SK-N-SH (cell line): ENCODE data around the gene RAB40A.

Experiments used
- MAX ChIP-seq: IDR thresholded peaks from 2 replicates; pipeline ENCODE4 v1.4.0; 2012; ENCODE audit warnings: low read depth
- PBX3 ChIP-seq: IDR thresholded peaks from 2 replicates; pipeline ENCODE4; 2012
- SMC3 ChIP-seq: IDR thresholded peaks from 2 replicates; pipeline ENCODE4 v1.6.1; 2012; ENCODE audit warnings: low read depth, low read length, improper control_type of control experiment
- TAF1 ChIP-seq: IDR thresholded peaks from 2 replicates; pipeline ENCODE4 v1.6.1; 2012; ENCODE audit warnings: low read depth, mild to moderate bottlenecking, low read length, moderate library complexity, borderline replicate concordance
- TCF12 ChIP-seq: IDR thresholded peaks from 2 replicates; pipeline ENCODE4 v1.4.0; 2012

GRCh38 chrX:103513476-103514108, 5.7 kb downstream of the RAB40A start:
- no peak for TF ChIP-seq TCF12
- TF ChIP-seq TAF1, result no peak
- TF ChIP-seq PBX3, result no peak
- no peak for TF ChIP-seq SMC3
- no peak for TF ChIP-seq MAX
